H1 (cell line): Measurements from ENCODE around the gene UBE2I. TPM values are rescaled to one million over a fixed set of nuclear protein-coding genes. Genes with fewer than 3 reads are reported as not detected.

Experiments
- ASH2L ChIP-seq: fragments of 200-600, 300-600 bp; sonication (generic); IDR thresholded peaks from one replicate; pipeline ENCODE4 v1.7.1; 2017; ENCODE audit warnings: low read length
- CEBPB ChIP-seq: IDR thresholded peaks from 2 replicates; pipeline ENCODE4 v1.6.1; 2012; ENCODE audit warnings: low read depth, low read length
- CHD7 ChIP-seq: fragments of 300-600 bp; sonication (generic); IDR thresholded peaks from 2 replicates; pipeline ENCODE4 v1.7.1; 2012; ENCODE audit warnings: low read length, moderate library complexity, mild to moderate bottlenecking, inconsistent platforms; ENCODE audit not compliant: insufficient replicate concordance
- CTCF ChIP-seq, 3 experiments: IDR thresholded peaks; 1 replicate in 2 of 3; 2 replicates in 1 of 3; pipeline versions ENCODE4 v1.5.1 to v1.6.1; 2011; ENCODE audit warnings: low read length in 3 of 3, mild to moderate bottlenecking in 3 of 3, inconsistent platforms in 2 of 3, low read depth in 1 of 3, moderate library complexity in 1 of 3; ENCODE audit not compliant: insufficient read depth in 1 of 3; ENCODE audit errors: control extremely low read depth in 1 of 3
- GABPA ChIP-seq: IDR thresholded peaks from 2 replicates; pipeline ENCODE4 v1.6.1; 2011; ENCODE audit warnings: mild to moderate bottlenecking, low read length, moderate library complexity, borderline replicate concordance; ENCODE audit not compliant: insufficient read depth
- POLR2A ChIP-seq, 2 experiments: IDR thresholded peaks; 1 replicate in 1 of 2; 2 replicates in 1 of 2; pipeline ENCODE4 v1.6.1; 2011; ENCODE audit warnings: low read depth in 2 of 2, low read length in 2 of 2, mild to moderate bottlenecking in 2 of 2; ENCODE audit errors: control extremely low read depth in 1 of 2
- RBBP5 ChIP-seq: IDR thresholded peaks from 2 replicates; pipeline ENCODE4 v1.7.1; 2012; ENCODE audit warnings: low read depth, mild to moderate bottlenecking, inconsistent platforms, low read length, moderate library complexity, borderline replicate concordance
- ZNF274 ChIP-seq: IDR thresholded peaks from 2 replicates; pipeline ENCODE4 v1.7.0; 2012; ENCODE audit warnings: low read length, borderline replicate concordance; ENCODE audit errors: extremely low read depth
- polyA plus RNA-seq, 7 experiments: library from polyadenylated mRNA; depleted of rRNA in 3 of 7; stranded (reverse) in 5 of 7; unstranded in 2 of 7; fragments of >200 nt in 5 of 7; fragments of 200-250 nt in 2 of 7; gene quantifications; 1 replicate in 5 of 7; 2 replicates in 1 of 7; 4 replicates in 1 of 7; pipeline versions ENCODE4 v1.2.1 to v1.2.3, GENCODE V29; 2011 to 2013; ENCODE audit warnings: missing spikeins in 2 of 7, mixed read lengths in 2 of 7
- total RNA-seq: library from RNA; stranded (reverse); fragmentation: NEBNext Ultra II Directional; extraction: Animal tissue kit (Norgen Biotek cat#: 25700); gene quantifications from 2 replicates; pipeline ENCODE4 v1.2.1, GENCODE V29; 2021

The UBE2I gene
- total and polyA plus RNA-seq, 2 of the 8 experiments (the other 6 are each of a cell fraction or from before 2014, with no cell fraction given), result 148 to 268 TPM

- no peak for TF ChIP-seq CHD7
- no peak for TF ChIP-seq ZNF274
- TF ChIP-seq POLR2A (IDR thresholded peaks at IDR 0.05; ENCODE audit: control extremely low read depth in 1 of 2, low read depth in 2 of 2, low read length in 2 of 2), result no peak
- TF ChIP-seq CTCF (IDR thresholded peaks at IDR 0.05; ENCODE audit: control extremely low read depth in 1 of 3, insufficient read depth in 1 of 3, low read depth in 1 of 3, low read length in 3 of 3), result no peak
- no peak for TF ChIP-seq GABPA
- no peak for TF ChIP-seq RBBP5
- TF ChIP-seq ASH2L, result no peak
- no peak for TF ChIP-seq CEBPB
These were observed 17.6 kb downstream of the UBE2I start (continued) for GRCh38 chr16:1326946-1327618.
